HEK293 (cell line): Measurements from ENCODE around the gene SPTBN1.

Experiments
- CTCF ChIA-PET: fragments of 350-600 bp; formaldehyde crosslinking; extraction: SDS; loops from one replicate; lab custom pipeline; 2021; ENCODE audit warnings: antibody characterized with exemption; lab: Yijun Ruan, JAX
- POLR2A ChIA-PET: fragments of 300-600 bp; formaldehyde crosslinking; extraction: SDS; loops from one replicate; lab custom pipeline; 2020; ENCODE audit warnings: antibody characterized with exemption, inconsistent platforms; lab: Yijun Ruan, JAX
- H3K27ac ChIP-seq: fragments of 200-500 bp; sonication (Bioruptor generic); 2 replicates; pipeline ENCODE4 v1.5.1; 2014; ENCODE audit warnings: low read depth, low read length, control low read depth, inconsistent platforms; ENCODE audit errors: extremely low read depth
- H3K36me3 ChIP-seq, 2 experiments: fragments of 200-500 bp in 1 of 2; sonication (Bioruptor generic) in 1 of 2; 1 replicate in 1 of 2; 2 replicates in 1 of 2; pipeline ENCODE4 v1.5.1; 2014 to 2017; ENCODE audit warnings: inconsistent platforms in 2 of 2, low read length in 2 of 2; ENCODE audit not compliant: control insufficient read depth in 2 of 2, insufficient read depth in 1 of 2
- H3K4me1 ChIP-seq: fragments of 200-500 bp; sonication (Bioruptor generic); 2 replicates; pipeline ENCODE4 v1.5.1; 2014; ENCODE audit warnings: mild to moderate bottlenecking, low read length, inconsistent platforms; ENCODE audit not compliant: control insufficient read depth, insufficient read depth
- H3K4me3 ChIP-seq: 2 replicates; pipeline ENCODE4 v1.5.1; 2011; ENCODE audit warnings: low read depth, mild to moderate bottlenecking, control low read depth, low read length, moderate library complexity
- H3K9me3 ChIP-seq: fragments of 200-500 bp; sonication (Bioruptor generic); 2 replicates; pipeline ENCODE4 v1.5.1; 2014; ENCODE audit warnings: low read depth, low read length, inconsistent platforms; ENCODE audit not compliant: control insufficient read depth, insufficient read depth
- EGR2 ChIP-seq: fragments of 450-650 bp; formaldehyde crosslinking; IDR thresholded peaks from 2 replicates; pipeline ENCODE4 v1.5.1; 2016; ENCODE audit warnings: low read depth, missing biosample characterization, missing genetic modification characterization
- KLF7 ChIP-seq: fragments of 450-650 bp; formaldehyde crosslinking; IDR thresholded peaks from 2 replicates; pipeline ENCODE4 v1.5.1; 2016; ENCODE audit warnings: missing biosample characterization, missing genetic modification characterization, borderline replicate concordance
- SALL2 ChIP-seq: fragments of 450-650 bp; formaldehyde crosslinking; IDR thresholded peaks from 2 replicates; pipeline ENCODE4 v1.5.0; 2017; ENCODE audit warnings: missing biosample characterization, mild to moderate bottlenecking, missing genetic modification characterization, borderline replicate concordance
- SP7 ChIP-seq: fragments of 450-650 bp; formaldehyde crosslinking; IDR thresholded peaks from 2 replicates; pipeline ENCODE4 v1.5.1; 2016; ENCODE audit warnings: missing biosample characterization, missing genetic modification characterization
- TRIM28 ChIP-seq: IDR thresholded peaks from 2 replicates; pipeline ENCODE4 v1.6.1; 2011; ENCODE audit warnings: low read length, control low read depth, borderline replicate concordance
- ZFP37 ChIP-seq: fragments of 450-650 bp; formaldehyde crosslinking; IDR thresholded peaks from 2 replicates; pipeline ENCODE4 v1.5.1; 2016; ENCODE audit warnings: missing biosample characterization, missing genetic modification characterization
- ZFP41 ChIP-seq: fragments of 450-650 bp; formaldehyde crosslinking; IDR thresholded peaks from 2 replicates; pipeline ENCODE4 v1.5.1; 2016; ENCODE audit warnings: missing biosample characterization, missing genetic modification characterization, borderline replicate concordance
- ZNF112 ChIP-seq: fragments of 450-650 bp; formaldehyde crosslinking; IDR thresholded peaks from 2 replicates; pipeline ENCODE4 v1.5.0; 2017; ENCODE audit warnings: missing biosample characterization, missing genetic modification characterization
- ZNF133 ChIP-seq: fragments of 450-650 bp; formaldehyde crosslinking; IDR thresholded peaks from 2 replicates; pipeline ENCODE4 v1.5.1; 2016; ENCODE audit warnings: missing biosample characterization, missing genetic modification characterization
- ZNF16 ChIP-seq: fragments of 450-650 bp; formaldehyde crosslinking; IDR thresholded peaks from 2 replicates; pipeline ENCODE4 v1.5.1; 2016; ENCODE audit warnings: low read depth, missing biosample characterization, missing genetic modification characterization
- ZNF175 ChIP-seq: fragments of 450-650 bp; formaldehyde crosslinking; IDR thresholded peaks from 2 replicates; pipeline ENCODE4 v1.5.1; 2016; ENCODE audit warnings: missing biosample characterization, missing genetic modification characterization
- ZNF274 ChIP-seq, 2 experiments: fragments of 200-500 bp in 1 of 2; fragments of 450-650 bp in 1 of 2; sonication (Bioruptor generic) in 1 of 2; formaldehyde crosslinking in 1 of 2; IDR thresholded peaks; 2 replicates each; pipeline versions ENCODE4 v1.5.1 to v1.6.1; 2014 to 2016; ENCODE audit warnings: borderline replicate concordance in 1 of 2, inconsistent platforms in 1 of 2, low read length in 1 of 2, missing biosample characterization in 1 of 2, missing genetic modification characterization in 1 of 2
- ZNF311 ChIP-seq: fragments of 450-650 bp; formaldehyde crosslinking; IDR thresholded peaks from 2 replicates; pipeline ENCODE4 v1.5.1; 2017; ENCODE audit warnings: missing biosample characterization, missing genetic modification characterization, borderline replicate concordance
- ZNF561 ChIP-seq: fragments of 450-650 bp; IDR thresholded peaks from 2 replicates; pipeline ENCODE4 v1.5.1; 2018; ENCODE audit warnings: missing biosample characterization, missing genetic modification characterization, borderline replicate concordance
- ZNF585B ChIP-seq: fragments of 450-650 bp; formaldehyde crosslinking; IDR thresholded peaks from 2 replicates; pipeline ENCODE4 v1.5.1; 2016; ENCODE audit warnings: missing biosample characterization, missing genetic modification characterization
- ZNF629 ChIP-seq: fragments of 450-650 bp; formaldehyde crosslinking; IDR thresholded peaks from 2 replicates; pipeline ENCODE4 v1.5.1; 2017; ENCODE audit warnings: missing biosample characterization, missing genetic modification characterization
- ZNF776 ChIP-seq: fragments of 450-650 bp; formaldehyde crosslinking; IDR thresholded peaks from 2 replicates; pipeline ENCODE4 v1.5.0; 2017; ENCODE audit warnings: missing biosample characterization, missing genetic modification characterization, borderline replicate concordance
- TF ChIP-seq, protein P1 (sequence below): fragments of 450-650 bp; formaldehyde crosslinking; optimal IDR thresholded peaks from 2 replicates; pipeline ENCODE3; 2016; ENCODE audit warnings: missing biosample characterization, mild to moderate bottlenecking, missing genetic modification characterization
- TF ChIP-seq, protein P2 (sequence below): fragments of 450-650 bp; formaldehyde crosslinking; IDR thresholded peaks from 2 replicates; pipeline ENCODE4 v1.5.1; 2016; ENCODE audit warnings: missing biosample characterization, missing genetic modification characterization, low read depth
- TF ChIP-seq, protein P3 (sequence below): fragments of 450-650 bp; formaldehyde crosslinking; IDR thresholded peaks from 2 replicates; pipeline ENCODE4 v1.5.1; 2017; ENCODE audit warnings: missing biosample characterization, missing genetic modification characterization
- TF ChIP-seq, protein P4 (sequence below): fragments of 450-650 bp; formaldehyde crosslinking; IDR thresholded peaks from 2 replicates; pipeline ENCODE4 v1.5.1; 2016; ENCODE audit warnings: missing biosample characterization, missing genetic modification characterization, low read depth

Gene SPTBN1

DNA sequence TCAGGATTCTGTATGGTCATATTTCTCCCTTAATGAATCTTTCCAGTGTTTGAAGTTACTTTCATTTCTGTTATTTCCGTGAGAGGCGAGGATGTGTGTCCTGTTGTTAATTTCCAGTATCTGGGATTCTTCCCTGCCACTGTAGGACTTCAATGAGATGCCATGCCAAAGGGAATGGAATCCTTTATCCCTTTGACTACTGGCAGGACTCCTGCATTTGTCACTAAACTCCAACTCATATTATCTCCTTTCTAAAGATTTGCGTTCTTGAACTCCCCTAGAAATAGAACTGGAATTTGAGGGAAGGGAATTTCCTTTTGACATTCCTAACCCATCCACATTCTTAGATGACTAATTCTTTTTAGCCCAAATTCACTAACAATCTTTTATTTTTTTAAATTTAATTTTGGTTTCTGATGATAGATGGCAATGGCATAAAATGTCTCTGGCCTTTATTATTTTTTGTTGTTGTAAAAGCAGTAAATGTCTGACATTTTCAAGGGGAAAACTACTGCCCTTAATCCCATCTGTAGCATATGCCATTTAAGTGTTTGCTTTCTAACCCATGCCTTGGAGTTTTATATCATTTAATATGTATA, 179.5 kb downstream of the SPTBN1 start:
- Histone ChIP-seq H3K4me1 (no peaks in the 10 kb centered on the region; the same call in 1 of the 2 replicates), H3K9me3 (no peaks in the 10 kb centered on the region), H3K27ac (no peak overlapping the region), H3K36me3 (peaks cover 21 to 94% of the 10 kb centered on the region in 2 experiments), H3K4me3 (no peak overlapping the region)
- POLR2A ChIA-PET, result no interaction called here
- no peak for TF ChIP-seq EGR2 (tag by site-specific recombination)
- CTCF ChIA-PET, result no interaction called here

DNA sequence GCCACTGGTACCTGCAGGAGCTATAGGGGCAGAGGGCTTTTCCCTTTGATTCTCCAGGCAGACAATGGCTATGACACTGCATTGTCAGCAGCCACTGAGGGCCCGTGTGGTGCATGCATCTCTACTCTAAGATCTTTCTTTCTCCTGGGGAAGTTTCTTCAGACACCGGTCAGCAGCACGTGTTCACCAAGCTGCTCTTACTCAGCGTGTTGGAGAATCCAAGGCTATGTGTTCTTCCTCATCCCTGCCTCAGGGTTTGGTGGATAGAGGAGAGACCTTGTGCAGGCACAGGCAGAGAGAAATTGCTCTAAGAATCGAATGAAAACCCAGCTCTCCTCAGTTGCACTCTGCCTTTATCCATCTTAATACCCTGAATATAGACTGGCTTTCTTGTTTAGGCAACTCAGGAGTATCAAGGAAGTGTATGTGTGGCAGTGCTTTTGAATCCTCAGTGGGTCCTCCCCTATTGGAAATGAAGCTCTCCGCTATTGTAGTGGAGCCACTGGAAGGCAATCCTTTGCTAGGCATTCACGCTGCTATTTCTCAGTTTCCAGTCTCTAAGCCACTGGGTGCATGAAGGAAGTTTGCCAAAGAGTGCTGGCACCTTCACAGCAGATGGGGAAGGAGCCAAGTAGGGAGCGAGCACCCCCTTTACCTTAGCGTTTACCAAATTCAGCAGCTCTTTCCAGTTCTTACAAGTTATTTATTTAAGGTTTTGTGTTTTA, 180.4 kb downstream of the SPTBN1 start:
- POLR2A ChIA-PET, result no interaction called here
- H3K4me3 ChIP-seq, result no peak overlapping the region
- CTCF ChIA-PET, result interaction anchor here (0.6 to 1.5 kb wide), 3 partner anchors 20 to 398 kb away, joined by 3 to 7 read pairs (median 3); no protein-coding TSS in a partner anchor
- no peaks in the 10 kb centered on the region for H3K9me3 ChIP-seq
- no peaks in the 10 kb centered on the region; the same call in 1 of the 2 replicates for H3K4me1 ChIP-seq
- no peak overlapping the region for H3K27ac ChIP-seq
- H3K36me3 ChIP-seq, result peaks cover 20 to 89% of the 10 kb centered on the region in 2 experiments
- TF ChIP-seq, protein P1, sequence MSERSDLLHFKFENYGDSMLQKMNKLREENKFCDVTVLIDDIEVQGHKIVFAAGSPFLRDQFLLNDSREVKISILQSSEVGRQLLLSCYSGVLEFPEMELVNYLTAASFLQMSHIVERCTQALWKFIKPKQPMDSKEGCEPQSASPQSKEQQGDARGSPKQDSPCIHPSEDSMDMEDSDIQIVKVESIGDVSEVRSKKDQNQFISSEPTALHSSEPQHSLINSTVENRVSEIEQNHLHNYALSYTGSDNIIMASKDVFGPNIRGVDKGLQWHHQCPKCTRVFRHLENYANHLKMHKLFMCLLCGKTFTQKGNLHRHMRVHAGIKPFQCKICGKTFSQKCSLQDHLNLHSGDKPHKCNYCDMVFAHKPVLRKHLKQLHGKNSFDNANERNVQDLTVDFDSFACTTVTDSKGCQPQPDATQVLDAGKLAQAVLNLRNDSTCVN, result no peak
- no peak for TF ChIP-seq SALL2 (tag by site-specific recombination)
- TF ChIP-seq ZNF274 (IDR thresholded peaks at IDR 0.05; ENCODE audit: low read length), result no peak
- no peak for TF ChIP-seq ZNF274 (tag by site-specific recombination; IDR thresholded peaks at IDR 0.05; ENCODE audit: borderline replicate concordance)
- no peak for TF ChIP-seq ZNF585B (tag by site-specific recombination)
- TF ChIP-seq ZNF16 (tag by site-specific recombination), result no peak
- TF ChIP-seq ZNF629 (tag by site-specific recombination), result no peak
- no peak for TF ChIP-seq ZFP37 (tag by site-specific recombination)
- TF ChIP-seq ZNF112 (tag by site-specific recombination), result no peak
- TF ChIP-seq ZNF311 (tag by site-specific recombination), result no peak
- no peak for TF ChIP-seq ZNF776 (tag by site-specific recombination)
- TF ChIP-seq ZNF561 (tag by site-specific recombination), result no peak
- TF ChIP-seq, protein P2, sequence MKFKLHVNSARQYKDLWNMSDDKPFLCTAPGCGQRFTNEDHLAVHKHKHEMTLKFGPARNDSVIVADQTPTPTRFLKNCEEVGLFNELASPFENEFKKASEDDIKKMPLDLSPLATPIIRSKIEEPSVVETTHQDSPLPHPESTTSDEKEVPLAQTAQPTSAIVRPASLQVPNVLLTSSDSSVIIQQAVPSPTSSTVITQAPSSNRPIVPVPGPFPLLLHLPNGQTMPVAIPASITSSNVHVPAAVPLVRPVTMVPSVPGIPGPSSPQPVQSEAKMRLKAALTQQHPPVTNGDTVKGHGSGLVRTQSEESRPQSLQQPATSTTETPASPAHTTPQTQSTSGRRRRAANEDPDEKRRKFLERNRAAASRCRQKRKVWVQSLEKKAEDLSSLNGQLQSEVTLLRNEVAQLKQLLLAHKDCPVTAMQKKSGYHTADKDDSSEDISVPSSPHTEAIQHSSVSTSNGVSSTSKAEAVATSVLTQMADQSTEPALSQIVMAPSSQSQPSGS, result no peak
- TF ChIP-seq KLF7 (tag by site-specific recombination), result no peak
- TF ChIP-seq, protein P3, sequence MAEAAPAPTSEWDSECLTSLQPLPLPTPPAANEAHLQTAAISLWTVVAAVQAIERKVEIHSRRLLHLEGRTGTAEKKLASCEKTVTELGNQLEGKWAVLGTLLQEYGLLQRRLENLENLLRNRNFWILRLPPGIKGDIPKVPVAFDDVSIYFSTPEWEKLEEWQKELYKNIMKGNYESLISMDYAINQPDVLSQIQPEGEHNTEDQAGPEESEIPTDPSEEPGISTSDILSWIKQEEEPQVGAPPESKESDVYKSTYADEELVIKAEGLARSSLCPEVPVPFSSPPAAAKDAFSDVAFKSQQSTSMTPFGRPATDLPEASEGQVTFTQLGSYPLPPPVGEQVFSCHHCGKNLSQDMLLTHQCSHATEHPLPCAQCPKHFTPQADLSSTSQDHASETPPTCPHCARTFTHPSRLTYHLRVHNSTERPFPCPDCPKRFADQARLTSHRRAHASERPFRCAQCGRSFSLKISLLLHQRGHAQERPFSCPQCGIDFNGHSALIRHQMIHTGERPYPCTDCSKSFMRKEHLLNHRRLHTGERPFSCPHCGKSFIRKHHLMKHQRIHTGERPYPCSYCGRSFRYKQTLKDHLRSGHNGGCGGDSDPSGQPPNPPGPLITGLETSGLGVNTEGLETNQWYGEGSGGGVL (tag by site-specific recombination), result no peak
- TF ChIP-seq ZNF133 (tag by site-specific recombination), result no peak
- no peak for TF ChIP-seq ZFP41 (tag by site-specific recombination)
- no peak for TF ChIP-seq ZNF175
- TF ChIP-seq TRIM28, result no peak
- no peak for TF ChIP-seq SP7 (tag by site-specific recombination)
- TF ChIP-seq, protein P4, sequence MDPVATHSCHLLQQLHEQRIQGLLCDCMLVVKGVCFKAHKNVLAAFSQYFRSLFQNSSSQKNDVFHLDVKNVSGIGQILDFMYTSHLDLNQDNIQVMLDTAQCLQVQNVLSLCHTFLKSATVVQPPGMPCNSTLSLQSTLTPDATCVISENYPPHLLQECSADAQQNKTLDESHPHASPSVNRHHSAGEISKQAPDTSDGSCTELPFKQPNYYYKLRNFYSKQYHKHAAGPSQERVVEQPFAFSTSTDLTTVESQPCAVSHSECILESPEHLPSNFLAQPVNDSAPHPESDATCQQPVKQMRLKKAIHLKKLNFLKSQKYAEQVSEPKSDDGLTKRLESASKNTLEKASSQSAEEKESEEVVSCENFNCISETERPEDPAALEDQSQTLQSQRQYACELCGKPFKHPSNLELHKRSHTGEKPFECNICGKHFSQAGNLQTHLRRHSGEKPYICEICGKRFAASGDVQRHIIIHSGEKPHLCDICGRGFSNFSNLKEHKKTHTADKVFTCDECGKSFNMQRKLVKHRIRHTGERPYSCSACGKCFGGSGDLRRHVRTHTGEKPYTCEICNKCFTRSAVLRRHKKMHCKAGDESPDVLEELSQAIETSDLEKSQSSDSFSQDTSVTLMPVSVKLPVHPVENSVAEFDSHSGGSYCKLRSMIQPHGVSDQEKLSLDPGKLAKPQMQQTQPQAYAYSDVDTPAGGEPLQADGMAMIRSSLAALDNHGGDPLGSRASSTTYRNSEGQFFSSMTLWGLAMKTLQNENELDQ (tag by site-specific recombination), result no peak
